HEK293T (cell line): ENCODE data around the gene ADAMTS17.

Source experiments
- BHLHE40 ChIP-seq: fragments of 450-650 bp; IDR thresholded peaks from 2 replicates; pipeline ENCODE4 v1.6.1; 2016; ENCODE audit warnings: mild to moderate bottlenecking, moderate library complexity, borderline replicate concordance
- CTBP1 ChIP-seq: fragments of 450-650 bp; IDR thresholded peaks from 2 replicates; pipeline ENCODE4 v1.6.1; 2016; ENCODE audit warnings: borderline replicate concordance
- ELF4 ChIP-seq: fragments of 450-650 bp; IDR thresholded peaks from 2 replicates; pipeline ENCODE4 v1.6.1; 2017; ENCODE audit warnings: antibody characterized with exemption
- FOXA1 ChIP-seq: fragments of 450-650 bp; IDR thresholded peaks from 2 replicates; pipeline ENCODE4 v1.6.1; 2016; ENCODE audit warnings: mild to moderate bottlenecking
- FOXK2 ChIP-seq: fragments of 450-650 bp; IDR thresholded peaks from 2 replicates; pipeline ENCODE4 v1.6.1; 2016; ENCODE audit warnings: mild to moderate bottlenecking
- FOXM1 ChIP-seq: fragments of 450-650 bp; IDR thresholded peaks from 2 replicates; pipeline ENCODE4 v1.6.1; 2017; ENCODE audit warnings: mild to moderate bottlenecking, borderline replicate concordance
- SUZ12 ChIP-seq: fragments of 450-650 bp; IDR thresholded peaks from 2 replicates; pipeline ENCODE4 v1.6.1; 2016; ENCODE audit warnings: mild to moderate bottlenecking
- ZNF384 ChIP-seq: fragments of 450-650 bp; IDR thresholded peaks from 2 replicates; pipeline ENCODE4 v1.6.1; 2016
- TF ChIP-seq, protein P1 (sequence below): fragments of 450-650 bp; IDR thresholded peaks from 2 replicates; pipeline ENCODE4 v1.6.1; 2016

DNA sequence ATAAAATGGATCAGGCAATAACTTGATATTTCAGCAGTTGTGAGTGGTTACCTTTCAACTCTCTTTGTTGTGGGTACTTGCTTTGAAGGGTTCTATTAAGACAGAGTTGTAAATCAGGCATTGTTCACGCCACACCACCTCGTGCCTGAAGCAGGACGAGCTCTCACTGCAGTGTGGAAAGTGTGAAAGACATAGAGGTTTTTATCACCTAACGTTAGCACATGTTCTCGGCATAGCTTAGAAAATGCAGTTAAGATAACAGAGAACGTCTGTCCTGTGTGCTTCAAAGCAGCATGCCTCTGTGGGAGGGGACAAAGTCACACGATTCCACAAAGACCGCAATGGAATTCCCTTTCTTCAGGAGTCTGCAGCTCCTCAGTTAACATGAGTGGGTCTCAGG is 7.8 kb downstream of the ADAMTS17 start:
- no peak for TF ChIP-seq SUZ12
- TF ChIP-seq BHLHE40, result no peak
- TF ChIP-seq CTBP1, result no peak
- no peak for TF ChIP-seq FOXM1
- TF ChIP-seq FOXA1, result no peak
- TF ChIP-seq ZNF384, result no peak
- TF ChIP-seq ELF4, result no peak
- TF ChIP-seq, protein P1, sequence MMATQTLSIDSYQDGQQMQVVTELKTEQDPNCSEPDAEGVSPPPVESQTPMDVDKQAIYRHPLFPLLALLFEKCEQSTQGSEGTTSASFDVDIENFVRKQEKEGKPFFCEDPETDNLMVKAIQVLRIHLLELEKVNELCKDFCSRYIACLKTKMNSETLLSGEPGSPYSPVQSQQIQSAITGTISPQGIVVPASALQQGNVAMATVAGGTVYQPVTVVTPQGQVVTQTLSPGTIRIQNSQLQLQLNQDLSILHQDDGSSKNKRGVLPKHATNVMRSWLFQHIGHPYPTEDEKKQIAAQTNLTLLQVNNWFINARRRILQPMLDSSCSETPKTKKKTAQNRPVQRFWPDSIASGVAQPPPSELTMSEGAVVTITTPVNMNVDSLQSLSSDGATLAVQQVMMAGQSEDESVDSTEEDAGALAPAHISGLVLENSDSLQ, result no peak
- TF ChIP-seq FOXK2, result no peak
